GM18511 (cell line): ENCODE results near the gene PCDH7.

Source experiments
- ATAC-seq: cut with Tn5 transposase; IDR thresholded peaks from one replicate; pipeline ENCODE4 v1.9.1; 2021; ENCODE audit warnings: mild to moderate bottlenecking, moderate library complexity; ENCODE audit not compliant: unreplicated experiment

PCDH7 gene

GRCh38 chr4:30720021-30720660, at the start of gene PCDH7:
TSS of gene PCDH7 (plus strand) at chr4:30720369. CDS start at chr4:30721423, 1,054 bp downstream.
- no peak for ATAC-seq

GRCh38 chr4:30671926-30672448, 48.2 kb upstream of the PCDH7 start:
- ATAC-seq: no peak

- ATAC-seq: no peak
Measured at GRCh38 chr4:30696191-30696590, 24.0 kb upstream of the PCDH7 start.

GRCh38 chr4:30714408-30715031, 5.6 kb upstream of the PCDH7 start:
- no peak for ATAC-seq

- ATAC-seq: no peak
Measured at GRCh38 chr4:30716158-30716557, 4.0 kb upstream of the PCDH7 start.

GRCh38 chr4:30716681-30717207, 3.4 kb upstream of the PCDH7 start:
- ATAC-seq: peak; percentile 27

- ATAC-seq: peak; percentile 45
Measured at GRCh38 chr4:30717208-30718020, 2.8 kb upstream of the PCDH7 start.

GRCh38 chr4:30718021-30718542, 2.1 kb upstream of the PCDH7 start:
- ATAC-seq: no peak

GRCh38 chr4:30718641-30719453, 1.3 kb upstream of the PCDH7 start:
- no peak for ATAC-seq

- no peak for ATAC-seq
Measured at GRCh38 chr4:30719454-30720020, 632 bp upstream of the PCDH7 start.

GRCh38 chr4:30720661-30721184, 554 bp downstream of the PCDH7 start:
- no peak for ATAC-seq

- ATAC-seq: no peak
Measured at GRCh38 chr4:30721185-30722091, 1.3 kb downstream of the PCDH7 start.

GRCh38 chr4:30722092-30722358, 1.9 kb downstream of the PCDH7 start:
- ATAC-seq: no peak

- no peak for ATAC-seq
Measured at GRCh38 chr4:30722359-30723200, 2.4 kb downstream of the PCDH7 start.

- ATAC-seq: no peak
Measured at GRCh38 chr4:30723201-30723955, 3.2 kb downstream of the PCDH7 start.

GRCh38 chr4:30724247-30724646, 4.1 kb downstream of the PCDH7 start:
- ATAC-seq: no peak

- no peak for ATAC-seq
Measured at GRCh38 chr4:30725562-30725961, 5.4 kb downstream of the PCDH7 start.
